ENCODE measurements around the gene AKNAD1. TPM values are rescaled to one million over a fixed set of nuclear protein-coding genes. Genes with fewer than 3 reads are reported as not detected.

AKNAD1 gene
- total and polyA plus RNA-seq, 2 of the 8 experiments (the other 6 are each of a cell fraction or from before 2014, with no cell fraction given), result not detected

DNA sequence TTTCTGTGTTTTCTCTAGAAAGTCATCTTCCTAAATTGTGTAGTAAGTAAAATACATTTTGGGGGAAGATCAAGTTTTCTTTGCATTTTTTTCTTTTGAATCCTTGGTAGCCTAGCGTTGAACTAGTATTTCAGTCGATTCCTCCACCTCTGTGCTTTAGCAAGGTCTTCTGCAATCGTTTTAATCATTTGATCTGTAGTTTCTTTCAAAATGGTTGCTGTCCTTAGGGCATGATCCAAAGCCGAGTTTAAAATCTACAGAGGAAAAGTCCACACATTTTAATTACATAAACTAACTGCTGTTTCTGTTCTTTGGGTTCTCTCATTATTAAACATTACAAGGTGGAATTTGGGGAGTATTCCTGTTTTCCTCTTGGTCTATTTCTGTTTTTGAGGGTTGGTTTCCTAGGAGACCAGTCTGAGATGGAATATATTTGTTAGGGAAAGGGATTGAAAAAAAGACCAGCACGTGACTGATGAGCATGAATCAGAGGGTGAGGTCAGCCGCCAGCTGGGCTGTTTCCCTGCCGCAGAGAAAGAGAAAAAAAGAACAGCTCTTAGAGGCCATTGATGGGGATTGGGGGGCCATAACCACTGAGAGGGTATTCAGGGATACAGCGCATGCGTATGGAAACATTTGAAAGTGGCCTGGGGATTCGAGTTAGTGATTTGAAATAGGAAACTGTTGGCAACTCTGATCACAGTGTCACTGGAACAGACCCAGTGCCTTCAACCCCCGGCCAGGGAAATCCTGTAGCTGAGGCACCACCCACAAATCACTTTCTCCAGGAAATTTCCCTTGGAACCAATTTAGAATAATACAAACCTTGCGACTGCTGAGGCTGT, 40.6 kb downstream of the AKNAD1 start (continued):
- TF ChIP-seq, protein P1, sequence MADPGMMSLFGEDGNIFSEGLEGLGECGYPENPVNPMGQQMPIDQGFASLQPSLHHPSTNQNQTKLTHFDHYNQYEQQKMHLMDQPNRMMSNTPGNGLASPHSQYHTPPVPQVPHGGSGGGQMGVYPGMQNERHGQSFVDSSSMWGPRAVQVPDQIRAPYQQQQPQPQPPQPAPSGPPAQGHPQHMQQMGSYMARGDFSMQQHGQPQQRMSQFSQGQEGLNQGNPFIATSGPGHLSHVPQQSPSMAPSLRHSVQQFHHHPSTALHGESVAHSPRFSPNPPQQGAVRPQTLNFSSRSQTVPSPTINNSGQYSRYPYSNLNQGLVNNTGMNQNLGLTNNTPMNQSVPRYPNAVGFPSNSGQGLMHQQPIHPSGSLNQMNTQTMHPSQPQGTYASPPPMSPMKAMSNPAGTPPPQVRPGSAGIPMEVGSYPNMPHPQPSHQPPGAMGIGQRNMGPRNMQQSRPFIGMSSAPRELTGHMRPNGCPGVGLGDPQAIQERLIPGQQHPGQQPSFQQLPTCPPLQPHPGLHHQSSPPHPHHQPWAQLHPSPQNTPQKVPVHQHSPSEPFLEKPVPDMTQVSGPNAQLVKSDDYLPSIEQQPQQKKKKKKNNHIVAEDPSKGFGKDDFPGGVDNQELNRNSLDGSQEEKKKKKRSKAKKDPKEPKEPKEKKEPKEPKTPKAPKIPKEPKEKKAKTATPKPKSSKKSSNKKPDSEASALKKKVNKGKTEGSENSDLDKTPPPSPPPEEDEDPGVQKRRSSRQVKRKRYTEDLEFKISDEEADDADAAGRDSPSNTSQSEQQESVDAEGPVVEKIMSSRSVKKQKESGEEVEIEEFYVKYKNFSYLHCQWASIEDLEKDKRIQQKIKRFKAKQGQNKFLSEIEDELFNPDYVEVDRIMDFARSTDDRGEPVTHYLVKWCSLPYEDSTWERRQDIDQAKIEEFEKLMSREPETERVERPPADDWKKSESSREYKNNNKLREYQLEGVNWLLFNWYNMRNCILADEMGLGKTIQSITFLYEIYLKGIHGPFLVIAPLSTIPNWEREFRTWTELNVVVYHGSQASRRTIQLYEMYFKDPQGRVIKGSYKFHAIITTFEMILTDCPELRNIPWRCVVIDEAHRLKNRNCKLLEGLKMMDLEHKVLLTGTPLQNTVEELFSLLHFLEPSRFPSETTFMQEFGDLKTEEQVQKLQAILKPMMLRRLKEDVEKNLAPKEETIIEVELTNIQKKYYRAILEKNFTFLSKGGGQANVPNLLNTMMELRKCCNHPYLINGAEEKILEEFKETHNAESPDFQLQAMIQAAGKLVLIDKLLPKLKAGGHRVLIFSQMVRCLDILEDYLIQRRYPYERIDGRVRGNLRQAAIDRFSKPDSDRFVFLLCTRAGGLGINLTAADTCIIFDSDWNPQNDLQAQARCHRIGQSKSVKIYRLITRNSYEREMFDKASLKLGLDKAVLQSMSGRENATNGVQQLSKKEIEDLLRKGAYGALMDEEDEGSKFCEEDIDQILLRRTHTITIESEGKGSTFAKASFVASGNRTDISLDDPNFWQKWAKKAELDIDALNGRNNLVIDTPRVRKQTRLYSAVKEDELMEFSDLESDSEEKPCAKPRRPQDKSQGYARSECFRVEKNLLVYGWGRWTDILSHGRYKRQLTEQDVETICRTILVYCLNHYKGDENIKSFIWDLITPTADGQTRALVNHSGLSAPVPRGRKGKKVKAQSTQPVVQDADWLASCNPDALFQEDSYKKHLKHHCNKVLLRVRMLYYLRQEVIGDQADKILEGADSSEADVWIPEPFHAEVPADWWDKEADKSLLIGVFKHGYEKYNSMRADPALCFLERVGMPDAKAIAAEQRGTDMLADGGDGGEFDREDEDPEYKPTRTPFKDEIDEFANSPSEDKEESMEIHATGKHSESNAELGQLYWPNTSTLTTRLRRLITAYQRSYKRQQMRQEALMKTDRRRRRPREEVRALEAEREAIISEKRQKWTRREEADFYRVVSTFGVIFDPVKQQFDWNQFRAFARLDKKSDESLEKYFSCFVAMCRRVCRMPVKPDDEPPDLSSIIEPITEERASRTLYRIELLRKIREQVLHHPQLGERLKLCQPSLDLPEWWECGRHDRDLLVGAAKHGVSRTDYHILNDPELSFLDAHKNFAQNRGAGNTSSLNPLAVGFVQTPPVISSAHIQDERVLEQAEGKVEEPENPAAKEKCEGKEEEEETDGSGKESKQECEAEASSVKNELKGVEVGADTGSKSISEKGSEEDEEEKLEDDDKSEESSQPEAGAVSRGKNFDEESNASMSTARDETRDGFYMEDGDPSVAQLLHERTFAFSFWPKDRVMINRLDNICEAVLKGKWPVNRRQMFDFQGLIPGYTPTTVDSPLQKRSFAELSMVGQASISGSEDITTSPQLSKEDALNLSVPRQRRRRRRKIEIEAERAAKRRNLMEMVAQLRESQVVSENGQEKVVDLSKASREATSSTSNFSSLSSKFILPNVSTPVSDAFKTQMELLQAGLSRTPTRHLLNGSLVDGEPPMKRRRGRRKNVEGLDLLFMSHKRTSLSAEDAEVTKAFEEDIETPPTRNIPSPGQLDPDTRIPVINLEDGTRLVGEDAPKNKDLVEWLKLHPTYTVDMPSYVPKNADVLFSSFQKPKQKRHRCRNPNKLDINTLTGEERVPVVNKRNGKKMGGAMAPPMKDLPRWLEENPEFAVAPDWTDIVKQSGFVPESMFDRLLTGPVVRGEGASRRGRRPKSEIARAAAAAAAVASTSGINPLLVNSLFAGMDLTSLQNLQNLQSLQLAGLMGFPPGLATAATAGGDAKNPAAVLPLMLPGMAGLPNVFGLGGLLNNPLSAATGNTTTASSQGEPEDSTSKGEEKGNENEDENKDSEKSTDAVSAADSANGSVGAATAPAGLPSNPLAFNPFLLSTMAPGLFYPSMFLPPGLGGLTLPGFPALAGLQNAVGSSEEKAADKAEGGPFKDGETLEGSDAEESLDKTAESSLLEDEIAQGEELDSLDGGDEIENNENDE (IDR thresholded peaks at IDR 0.05; ENCODE audit: insufficient replicate concordance, low read length), result no peak
- TF ChIP-seq KDM4A (IDR thresholded peaks at IDR 0.05; ENCODE audit: low read depth, low read length, severe bottlenecking), result no peak
- TF ChIP-seq TAF7 (optimal IDR thresholded peaks at IDR 0.05; ENCODE audit: borderline replicate concordance, low read depth, low read length), result no peak
- no peak for TF ChIP-seq MAFK (IDR thresholded peaks at IDR 0.05; ENCODE audit: low read depth, low read length)
- TF ChIP-seq GABPA (IDR thresholded peaks at IDR 0.05; ENCODE audit: borderline replicate concordance, insufficient read depth, low read length), result no peak
- TF ChIP-seq EGR1 (IDR thresholded peaks at IDR 0.05; ENCODE audit: borderline replicate concordance, low read depth, low read length), result no peak
- TF ChIP-seq CHD2 (IDR thresholded peaks at IDR 0.05; ENCODE audit: low read length), result no peak
- TF ChIP-seq, protein P2, sequence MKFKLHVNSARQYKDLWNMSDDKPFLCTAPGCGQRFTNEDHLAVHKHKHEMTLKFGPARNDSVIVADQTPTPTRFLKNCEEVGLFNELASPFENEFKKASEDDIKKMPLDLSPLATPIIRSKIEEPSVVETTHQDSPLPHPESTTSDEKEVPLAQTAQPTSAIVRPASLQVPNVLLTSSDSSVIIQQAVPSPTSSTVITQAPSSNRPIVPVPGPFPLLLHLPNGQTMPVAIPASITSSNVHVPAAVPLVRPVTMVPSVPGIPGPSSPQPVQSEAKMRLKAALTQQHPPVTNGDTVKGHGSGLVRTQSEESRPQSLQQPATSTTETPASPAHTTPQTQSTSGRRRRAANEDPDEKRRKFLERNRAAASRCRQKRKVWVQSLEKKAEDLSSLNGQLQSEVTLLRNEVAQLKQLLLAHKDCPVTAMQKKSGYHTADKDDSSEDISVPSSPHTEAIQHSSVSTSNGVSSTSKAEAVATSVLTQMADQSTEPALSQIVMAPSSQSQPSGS (IDR thresholded peaks at IDR 0.05; ENCODE audit: low read length), result peak; percentile 61; the same call in 1 of the 2 replicates
